Right atrium auricular region (tissue), 2 donors: ENCODE measurements around the gene PHF23. TPM values are rescaled to one million over a fixed set of nuclear protein-coding genes. Genes with fewer than 3 reads are reported as not detected.

Experiments used
- DNase-seq: peaks from one replicate; pipeline ENCODE4 v3.0.0-alpha.2; 2019; ENCODE audit warnings: low spot score
- H3K27ac ChIP-seq, 2 donors: fragments of 200-600 bp; sonication (generic); 1 replicate in 1 of 2; 2 replicates in 1 of 2; pipeline ENCODE4 v1.5.1; 2016 to 2019
- H3K27me3 ChIP-seq, 2 donors: fragments of 200-600 bp; sonication (generic); one replicate each; pipeline versions ENCODE4 v1.5.1 to v1.6.0; 2017 to 2019
- H3K36me3 ChIP-seq: fragments of 200-600 bp; sonication (generic); one replicate; pipeline ENCODE4 v1.5.1; 2016
- H3K4me1 ChIP-seq, 2 donors: fragments of 200-600 bp; sonication (generic); one replicate each; pipeline versions ENCODE4 v1.5.1 to v1.6.0; 2017 to 2019
- H3K4me3 ChIP-seq, 2 donors: fragments of 200-600 bp; sonication (generic); 1 replicate in 1 of 2; 2 replicates in 1 of 2; pipeline ENCODE4 v1.5.1; 2017 to 2019; ENCODE audit warnings: mild to moderate bottlenecking in 1 of 2, moderate library complexity in 1 of 2
- H3K9me3 ChIP-seq, 2 donors: fragments of 200-600 bp; sonication (generic); one replicate each; pipeline ENCODE4 v1.5.1; 2019
- CTCF ChIP-seq, 2 donors: fragments of 200-600 bp; sonication (generic); IDR thresholded peaks; one replicate each; pipeline ENCODE4 v1.5.1; 2019; ENCODE audit warnings: antibody characterized with exemption in 2 of 2
- total RNA-seq, 2 donors: library from RNA; depleted of rRNA; stranded (reverse); fragments of >200 nt; gene quantifications; one replicate each; pipeline ENCODE4 v1.1.0, GENCODE V29; 2016

The PHF23 gene
- total RNA-seq, 2 donors from 2014 or later, result 10.0 to 22.4 TPM

GRCh38 chr17:7242717-7243452, 3.6 kb upstream of the PHF23 start:
- TF ChIP-seq CTCF (IDR thresholded peaks at IDR 0.05), result peak in 1 of 2 donors; percentile 40
- H3K36me3 ChIP-seq, result peaks cover 45% of the 10 kb centered on the region
- H3K9me3 ChIP-seq, result no peaks in the 10 kb centered on the region
- H3K4me1 ChIP-seq, result peaks cover 0 to 28% of the 10 kb centered on the region in 2 donors
- H3K4me3 ChIP-seq, result peak overlapping the region; percentile 65 to 83
- peak; percentile 98 for DNase-seq
- H3K27ac ChIP-seq, result peak overlapping the region; percentile 96 to 99
- no peaks in the 10 kb centered on the region for H3K27me3 ChIP-seq

- Histone ChIP-seq H3K4me3 (peak within 1 kb of the TSS; percentile 65 to 83), H3K27me3 (no peaks in the 10 kb centered on the region), H3K9me3 (no peaks in the 10 kb centered on the region), H3K4me1 (peaks cover 0 to 35% of the 10 kb centered on the region in 2 donors), H3K27ac (peak within 1 kb of the TSS; percentile 96 to 99), H3K36me3 (peaks cover 44% of the 10 kb centered on the region)
- no peak for TF ChIP-seq CTCF (IDR thresholded peaks at IDR 0.05)
- DNase-seq, result peak; percentile 94
Observed at GRCh38 chr17:7241783-7242716, 2.8 kb upstream of the PHF23 start, which contains the start of gene GABARAP. TSS of gene GABARAP (minus strand) at chr17:7242449. CDS start at chr17:7242330, 119 bp downstream.

- H3K9me3 ChIP-seq, result no peaks in the 10 kb centered on the region
- peaks cover 0 to 38% of the 10 kb centered on the region in 2 donors for H3K4me1 ChIP-seq
- peak overlapping the region; percentile 96 to 99 for H3K27ac ChIP-seq
- H3K27me3 ChIP-seq, result no peaks in the 10 kb centered on the region
- peaks cover 38% of the 10 kb centered on the region for H3K36me3 ChIP-seq
- peak overlapping the region; percentile 65 to 83 for H3K4me3 ChIP-seq
- no peak for DNase-seq
- TF ChIP-seq CTCF (IDR thresholded peaks at IDR 0.05), result no peak
Observed at GRCh38 chr17:7241090-7241733, 2.0 kb upstream of the PHF23 start.

- H3K4me1 ChIP-seq, result peaks cover 0 to 43% of the 10 kb centered on the region in 2 donors
- peaks cover 39% of the 10 kb centered on the region for H3K36me3 ChIP-seq
- H3K27ac ChIP-seq, result peak overlapping the region; percentile 96 to 99
- no peaks in the 10 kb centered on the region for H3K27me3 ChIP-seq
- H3K9me3 ChIP-seq, result no peaks in the 10 kb centered on the region
- no peak for DNase-seq
- TF ChIP-seq CTCF (IDR thresholded peaks at IDR 0.05), result no peak
- peak overlapping the region in 1 of 2 donors; percentile 83 for H3K4me3 ChIP-seq
Observed at GRCh38 chr17:7240375-7240774, 1.1 kb upstream of the PHF23 start.

- H3K27me3 ChIP-seq, result no peaks in the 10 kb centered on the region
- H3K27ac ChIP-seq, result peak overlapping the region; percentile 93
- H3K36me3 ChIP-seq, result peaks cover 26% of the 10 kb centered on the region
- H3K4me1 ChIP-seq, result peaks cover 0 to 50% of the 10 kb centered on the region in 2 donors
- peak overlapping the region; percentile 93 to 96 for H3K4me3 ChIP-seq
- DNase-seq, result no peak
- no peaks in the 10 kb centered on the region for H3K9me3 ChIP-seq
- TF ChIP-seq CTCF (IDR thresholded peaks at IDR 0.05), result no peak
Observed at GRCh38 chr17:7238420-7239090, 702 bp downstream of the PHF23 start.
